ENCODE measurements around the gene KCNG2. TPM values are rescaled to one million over a fixed set of nuclear protein-coding genes. Genes with fewer than 3 reads are reported as not detected.
"Not testable (repeated sequence)": the region's sequence is repeated elsewhere in the genome, so short reads cannot be mapped to it uniquely, and the experiment has no call there.

Gene KCNG2
- total RNA-seq, 1 donor, result not detected

- TF ChIP-seq CTCF (IDR thresholded peaks at IDR 0.05; ENCODE audit: extremely low read depth, low read depth, low read length), result no peak
- Histone ChIP-seq H3K4me3 (ENCODE audit: insufficient read depth, low read length) (no peak overlapping the region), H3K4me2 (ENCODE audit: insufficient read depth, low read length) (no peak overlapping the region), H3K79me2 (ENCODE audit: insufficient read depth, low read length) (no peaks in the 10 kb centered on the region), H3K27me3 (ENCODE audit: insufficient read depth, low read length) (peaks cover 10% of the 10 kb centered on the region), H4K20me1 (ENCODE audit: insufficient read depth, low read length) (no peaks in the 10 kb centered on the region), H3K4me1 (ENCODE audit: insufficient read depth, low read length) (no peaks in the 10 kb centered on the region), H3K27ac (ENCODE audit: low read depth, low read length) (no peak overlapping the region), H2AFZ (ENCODE audit: low read length) (no peak overlapping the region), H3K36me3 (ENCODE audit: insufficient read depth, low read length) (no peaks in the 10 kb centered on the region), H3K9me3 (ENCODE audit: low read depth, low read length) (no peaks in the 10 kb centered on the region)
- DNase-seq (ENCODE audit: insufficient read length, low spot score, missing footprints), result peak; percentile 21
Observed at GRCh38 chr18:79875531-79875919, 77.8 kb downstream of the KCNG2 start.

- DNase-seq (ENCODE audit: insufficient read length, low spot score, missing footprints), result peak; percentile 37
- H3K36me3 ChIP-seq (ENCODE audit: insufficient read depth, low read length), result no peaks in the 10 kb centered on the region
- H3K4me2 ChIP-seq (ENCODE audit: insufficient read depth, low read length), result no peak overlapping the region
- no peak overlapping the region for H2AFZ ChIP-seq (ENCODE audit: low read length)
- H3K27ac ChIP-seq (ENCODE audit: low read depth, low read length), result no peak overlapping the region
- no peak overlapping the region for H3K4me3 ChIP-seq (ENCODE audit: insufficient read depth, low read length)
- H3K9me3 ChIP-seq (ENCODE audit: low read depth, low read length), result no peaks in the 10 kb centered on the region
- H3K4me1 ChIP-seq (ENCODE audit: insufficient read depth, low read length), result no peaks in the 10 kb centered on the region
- peaks cover 5% of the 10 kb centered on the region for H3K27me3 ChIP-seq (ENCODE audit: insufficient read depth, low read length)
- no peak for TF ChIP-seq CTCF (IDR thresholded peaks at IDR 0.05; ENCODE audit: extremely low read depth, low read depth, low read length)
- H4K20me1 ChIP-seq (ENCODE audit: insufficient read depth, low read length), result no peaks in the 10 kb centered on the region
- no peaks in the 10 kb centered on the region for H3K79me2 ChIP-seq (ENCODE audit: insufficient read depth, low read length)
Observed at GRCh38 chr18:79875931-79876461, 78.3 kb downstream of the KCNG2 start.

- Histone ChIP-seq H3K4me2 (ENCODE audit: insufficient read depth, low read length) (no peak overlapping the region), H3K4me1 (ENCODE audit: insufficient read depth, low read length) (no peaks in the 10 kb centered on the region), H3K36me3 (ENCODE audit: insufficient read depth, low read length) (no peaks in the 10 kb centered on the region), H3K27me3 (ENCODE audit: insufficient read depth, low read length) (no peaks in the 10 kb centered on the region), H3K27ac (ENCODE audit: low read depth, low read length) (no peak overlapping the region), H3K79me2 (ENCODE audit: insufficient read depth, low read length) (no peaks in the 10 kb centered on the region), H2AFZ (ENCODE audit: low read length) (no peak overlapping the region), H3K4me3 (ENCODE audit: insufficient read depth, low read length) (no peak overlapping the region), H4K20me1 (ENCODE audit: insufficient read depth, low read length) (no peaks in the 10 kb centered on the region), H3K9me3 (ENCODE audit: low read depth, low read length) (no peaks in the 10 kb centered on the region)
- no peak for TF ChIP-seq CTCF (IDR thresholded peaks at IDR 0.05; ENCODE audit: extremely low read depth, low read depth, low read length)
- peak; percentile 14 for DNase-seq (ENCODE audit: insufficient read length, low spot score, missing footprints)
Observed at GRCh38 chr18:79876497-79876896, 78.8 kb downstream of the KCNG2 start.

GRCh38 chr18:79877163-79878091 is 79.7 kb downstream of the KCNG2 start:
- Histone ChIP-seq H4K20me1 (ENCODE audit: insufficient read depth, low read length) (no peaks in the 10 kb centered on the region), H3K27me3 (ENCODE audit: insufficient read depth, low read length) (no peaks in the 10 kb centered on the region), H3K79me2 (ENCODE audit: insufficient read depth, low read length) (no peaks in the 10 kb centered on the region), H3K27ac (ENCODE audit: low read depth, low read length) (no peak overlapping the region), H3K4me3 (ENCODE audit: insufficient read depth, low read length) (no peak overlapping the region), H3K9me3 (ENCODE audit: low read depth, low read length) (no peaks in the 10 kb centered on the region), H3K36me3 (ENCODE audit: insufficient read depth, low read length) (no peaks in the 10 kb centered on the region), H2AFZ (ENCODE audit: low read length) (no peak overlapping the region), H3K4me2 (ENCODE audit: insufficient read depth, low read length) (no peak overlapping the region), H3K4me1 (ENCODE audit: insufficient read depth, low read length) (no peaks in the 10 kb centered on the region)
- DNase-seq (ENCODE audit: insufficient read length, low spot score, missing footprints), result peak; percentile 92
- TF ChIP-seq CTCF (IDR thresholded peaks at IDR 0.05; ENCODE audit: extremely low read depth, low read depth, low read length), result no peak

GRCh38 chr18:79878246-79878645 is 80.5 kb downstream of the KCNG2 start:
- not testable (repeated sequence) for H4K20me1 ChIP-seq (ENCODE audit: insufficient read depth, low read length); H3K27me3 ChIP-seq (ENCODE audit: insufficient read depth, low read length); H3K4me2 ChIP-seq (ENCODE audit: insufficient read depth, low read length); H3K4me3 ChIP-seq (ENCODE audit: insufficient read depth, low read length); H3K9me3 ChIP-seq (ENCODE audit: low read depth, low read length); H2AFZ ChIP-seq (ENCODE audit: low read length); H3K36me3 ChIP-seq (ENCODE audit: insufficient read depth, low read length); H3K4me1 ChIP-seq (ENCODE audit: insufficient read depth, low read length); H3K79me2 ChIP-seq (ENCODE audit: insufficient read depth, low read length); H3K27ac ChIP-seq (ENCODE audit: low read depth, low read length)
- peak; percentile 2 for DNase-seq (ENCODE audit: insufficient read length, low spot score, missing footprints)
